PC-3 (cell line): ENCODE results near the gene LMOD3.

Source experiments
- CTCF ChIP-seq: fragments of 300-600 bp; sonication (generic); conservative IDR thresholded peaks from 2 replicates; pipeline ENCODE4 v1.5.1; 2017; ENCODE audit warnings: antibody characterized with exemption, low read depth, mild to moderate bottlenecking, low read length
- EZH2phosphoT487 ChIP-seq: fragments of 300-600 bp; sonication (generic); IDR thresholded peaks from 2 replicates; pipeline ENCODE4 v1.6.1; 2018; ENCODE audit warnings: mild to moderate bottlenecking, antibody characterized with exemption, low read length, borderline replicate concordance

DNA sequence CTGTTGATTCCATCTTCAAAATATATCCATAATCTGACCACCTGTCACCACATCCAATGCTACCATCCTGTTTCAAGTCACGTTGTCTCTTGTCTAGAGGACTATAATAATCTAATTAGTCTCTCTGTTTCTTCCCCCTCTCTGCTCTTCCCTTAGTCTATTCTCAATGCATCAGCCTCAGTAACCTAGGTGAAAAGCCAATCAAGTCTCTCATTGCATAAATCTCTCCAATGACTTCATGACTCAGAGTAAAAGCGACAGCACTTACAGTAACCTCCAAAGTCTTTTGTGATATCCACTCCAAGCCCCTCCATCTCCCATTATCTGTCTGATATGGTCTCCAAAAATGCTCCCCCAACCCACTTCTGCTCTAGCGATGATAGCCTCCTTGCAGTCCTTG is 49.5 kb downstream of the LMOD3 start:
- no peak for TF ChIP-seq EZH2phosphoT487
- no peak for TF ChIP-seq CTCF
